DMS53 (cell line): ENCODE data around the gene CREB3L2.
A peak's percentile ranks its signal among the peaks of the same experiment; 100 is the strongest.

ENCODE experiments used
- DNase-seq: peaks from one replicate; lab custom pipeline; 2025; lab: John Stamatoyannopoulos, UW

Gene CREB3L2

GRCh38 chr7:137898839-137899721 lies 102.8 kb downstream of the CREB3L2 start:
- peak; percentile 89 for DNase-seq

- DNase-seq, result no peak
These were observed 106.3 kb downstream of the CREB3L2 start for GRCh38 chr7:137895301-137896221.

- no peak for DNase-seq
These were observed 108.6 kb downstream of the CREB3L2 start for GRCh38 chr7:137893143-137893742.

GRCh38 chr7:137891016-137891655 lies 110.8 kb downstream of the CREB3L2 start:
- no peak for DNase-seq

GRCh38 chr7:137890449-137890921 lies 111.4 kb downstream of the CREB3L2 start:
- no peak for DNase-seq

GRCh38 chr7:137888241-137888640 lies 113.6 kb downstream of the CREB3L2 start:
- no peak for DNase-seq

- DNase-seq, result no peak
These were observed 115.1 kb downstream of the CREB3L2 start for GRCh38 chr7:137886746-137887145.

GRCh38 chr7:137886281-137886680 lies 115.6 kb downstream of the CREB3L2 start:
- no peak for DNase-seq

GRCh38 chr7:137885678-137886077 lies 116.2 kb downstream of the CREB3L2 start:
- no peak for DNase-seq

- no peak for DNase-seq
These were observed 119.1 kb downstream of the CREB3L2 start for GRCh38 chr7:137882806-137883205.

- peak; percentile 59 for DNase-seq
These were observed 119.6 kb downstream of the CREB3L2 start for GRCh38 chr7:137882261-137882668.

GRCh38 chr7:137881607-137882260 lies 120.2 kb downstream of the CREB3L2 start:
- no peak for DNase-seq

GRCh38 chr7:137880432-137880831 lies 121.5 kb downstream of the CREB3L2 start:
- DNase-seq, result no peak

- no peak for DNase-seq
These were observed 122.3 kb downstream of the CREB3L2 start for GRCh38 chr7:137879357-137880158.

GRCh38 chr7:137878333-137878961 lies 123.4 kb downstream of the CREB3L2 start:
- DNase-seq, result no peak

GRCh38 chr7:137877027-137877675 lies 124.7 kb downstream of the CREB3L2 start:
- no peak for DNase-seq

GRCh38 chr7:137875746-137876145 lies 126.1 kb downstream of the CREB3L2 start:
- no peak for DNase-seq

GRCh38 chr7:137873979-137874777 lies 127.7 kb downstream of the CREB3L2 start:
- DNase-seq, result no peak
